Measurements from ENCODE around the gene HPS4.

- no peak for TF ChIP-seq POU5F1 (IDR thresholded peaks at IDR 0.05; ENCODE audit: low read depth, low read length)
- no peak for TF ChIP-seq MAX (IDR thresholded peaks at IDR 0.05)
- no peak for TF ChIP-seq POLR2AphosphoS5 (IDR thresholded peaks at IDR 0.05; ENCODE audit: low read depth, low read length)
- no peak for TF ChIP-seq GABPA (IDR thresholded peaks at IDR 0.05; ENCODE audit: borderline replicate concordance, insufficient read depth, low read length)
- no peak for TF ChIP-seq TCF12 (IDR thresholded peaks at IDR 0.05; ENCODE audit: low read depth, low read length)
- no peak for TF ChIP-seq CTCF (IDR thresholded peaks at IDR 0.05; ENCODE audit: control extremely low read depth in 1 of 3, insufficient read depth in 1 of 3, low read depth in 1 of 3, low read length in 3 of 3)
- TF ChIP-seq RFX5 (IDR thresholded peaks at IDR 0.05; ENCODE audit: borderline replicate concordance, low read depth, low read length), result no peak
- no peak for TF ChIP-seq POLR2A (IDR thresholded peaks at IDR 0.05; ENCODE audit: control extremely low read depth in 1 of 2, low read depth in 2 of 2, low read length in 2 of 2)
- no peak for TF ChIP-seq NRF1 (IDR thresholded peaks at IDR 0.05; ENCODE audit: low read depth, low read length)
- no peak for TF ChIP-seq CTBP2 (IDR thresholded peaks at IDR 0.05; ENCODE audit: borderline replicate concordance, insufficient read depth, insufficient read length, low read length)
Observed at GRCh38 chr22:26522592-26522991, 39.0 kb upstream of the HPS4 start.

Measured in H1 (cell line).